Activated naive CD4-positive, alpha-beta T cell treated with Interleukin-2 at 50 U/mL for 16 hours (primary cell): ENCODE results near the gene GLP1R.

Experiments used
- DNase-seq: peaks from one replicate; pipeline ENCODE4 v3.0.0-alpha.2; 2020

GLP1R gene

GRCh38 chr6:39047434-39048327, 900 bp upstream of the GLP1R start:
- DNase-seq = no peak

- no peak for DNase-seq
Measured at GRCh38 chr6:39049575-39050283, 1.1 kb downstream of the GLP1R start.

GRCh38 chr6:39050453-39051112, 2.0 kb downstream of the GLP1R start:
- no peak for DNase-seq

- no peak for DNase-seq
Measured at GRCh38 chr6:39051399-39052122, 3.0 kb downstream of the GLP1R start.

GRCh38 chr6:39053016-39053624, 4.5 kb downstream of the GLP1R start:
- DNase-seq = no peak

GRCh38 chr6:39053854-39054576, 5.4 kb downstream of the GLP1R start:
- DNase-seq = no peak

- no peak for DNase-seq
Measured at GRCh38 chr6:39054577-39055142, 6.1 kb downstream of the GLP1R start.

- no peak for DNase-seq
Measured at GRCh38 chr6:39055661-39056060, 7.1 kb downstream of the GLP1R start.

- no peak for DNase-seq
Measured at GRCh38 chr6:39056191-39056590, 7.6 kb downstream of the GLP1R start.

GRCh38 chr6:39056681-39057080, 8.1 kb downstream of the GLP1R start:
- DNase-seq = no peak

GRCh38 chr6:39057251-39058155, 8.9 kb downstream of the GLP1R start:
- DNase-seq = no peak

- DNase-seq = no peak
Measured at GRCh38 chr6:39058471-39059147, 10.0 kb downstream of the GLP1R start.

GRCh38 chr6:39059496-39060310, 11.1 kb downstream of the GLP1R start:
- no peak for DNase-seq

- DNase-seq = no peak
Measured at GRCh38 chr6:39060467-39061160, 12.0 kb downstream of the GLP1R start.

- no peak for DNase-seq
Measured at GRCh38 chr6:39061182-39061581, 12.6 kb downstream of the GLP1R start.

GRCh38 chr6:39061588-39061987, 13.0 kb downstream of the GLP1R start:
- no peak for DNase-seq

GRCh38 chr6:39062014-39062740, 13.6 kb downstream of the GLP1R start:
- no peak for DNase-seq
